ENCODE results near the gene SMURF2. TPM values are rescaled to one million over a fixed set of nuclear protein-coding genes. Genes with fewer than 3 reads are reported as not detected.

Gene SMURF2
- 19.0 and 21.1 TPM in 2 replicates for total RNA-seq

DNA sequence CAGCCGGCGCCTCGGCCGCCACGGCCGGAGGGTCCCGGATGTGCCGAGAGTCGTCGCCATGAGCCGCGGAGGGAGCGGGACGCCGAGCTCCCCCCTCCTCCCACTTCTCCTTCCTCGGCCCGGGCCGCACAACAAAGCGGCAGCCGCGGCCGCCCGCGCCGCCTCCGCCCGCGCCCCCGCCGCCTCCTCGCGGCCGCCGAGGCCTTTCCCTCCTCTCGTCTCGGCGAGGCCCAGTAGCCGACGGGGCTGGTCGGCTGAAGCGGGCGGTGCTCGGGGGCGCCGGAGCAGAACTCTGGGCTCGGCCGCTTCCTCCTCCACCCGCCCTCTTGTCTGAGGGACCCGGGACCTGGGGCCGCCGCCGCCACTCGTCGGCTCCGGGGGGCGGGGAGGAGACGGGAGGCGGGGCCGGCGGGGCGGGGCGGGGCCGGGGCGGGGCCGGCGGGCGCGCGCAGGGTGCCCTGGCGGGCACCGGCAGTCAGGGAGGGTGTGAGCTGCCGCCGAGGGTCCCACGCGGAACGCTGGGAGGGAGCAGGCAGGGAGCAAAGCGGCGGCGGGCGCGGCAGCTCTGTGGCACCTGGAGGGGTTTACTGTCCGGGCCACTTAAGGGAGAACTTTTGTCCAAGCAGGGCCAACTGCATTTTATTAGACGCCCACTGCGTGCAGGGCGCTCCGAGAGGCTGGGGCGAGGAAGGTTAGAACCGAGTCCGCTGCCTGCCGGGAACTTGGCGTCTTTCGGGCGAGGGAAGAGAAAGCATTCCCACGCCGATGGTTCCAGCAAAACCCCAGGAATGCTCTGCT is at the start of gene SMURF2:
Gene SMURF2, minus strand, starts transcription at position 332 of the 798 bp plus-strand sequence. CDS start 427 bp downstream, outside the sequence.

DNA sequence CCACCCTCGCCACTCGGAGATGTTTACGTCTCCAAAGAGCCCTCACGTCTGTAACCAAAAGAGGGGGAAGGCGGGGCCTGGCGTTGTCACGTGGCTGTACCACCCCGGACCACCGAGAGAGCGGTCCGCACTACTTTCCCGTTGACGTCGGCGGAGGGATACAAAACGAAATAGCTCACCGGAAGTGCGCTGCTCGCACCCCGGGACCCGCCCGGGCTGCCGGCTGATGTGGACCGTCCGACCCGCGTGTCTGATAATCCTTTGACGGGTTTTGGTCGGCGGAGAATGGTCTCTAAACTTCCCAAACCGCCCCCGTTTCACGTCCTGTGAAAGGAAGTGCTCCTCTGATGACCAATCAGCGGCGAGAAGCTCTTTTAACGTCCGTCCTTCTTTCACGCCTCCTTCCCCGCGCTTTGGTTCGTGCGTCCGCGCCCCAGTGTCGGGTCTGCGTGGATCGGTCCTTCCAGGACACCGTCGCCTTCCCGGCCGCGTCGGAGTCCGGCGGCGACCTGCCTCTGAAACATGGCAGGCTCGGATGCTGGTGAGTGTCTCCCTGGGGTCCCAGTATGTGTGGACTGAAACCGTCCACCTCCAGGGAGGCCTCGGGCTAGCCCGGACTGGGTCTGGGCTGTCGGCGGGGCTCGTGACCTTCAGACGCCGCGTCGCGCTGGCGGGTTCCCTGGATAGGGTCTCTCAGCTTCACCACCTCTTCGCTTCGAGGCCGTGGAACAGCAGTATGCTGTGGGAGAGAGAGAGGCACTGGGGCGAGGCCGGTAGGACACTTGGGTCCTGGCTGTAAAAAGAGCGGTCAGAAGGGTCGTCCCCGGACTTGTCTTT is 155.3 kb downstream of the SMURF2 start, which contains the start of gene CEP95:
Gene CEP95, plus strand, starts transcription at position 402 of the 837 bp plus-strand sequence. Its CDS starts 121 bp downstream, at position 523.

DNA sequence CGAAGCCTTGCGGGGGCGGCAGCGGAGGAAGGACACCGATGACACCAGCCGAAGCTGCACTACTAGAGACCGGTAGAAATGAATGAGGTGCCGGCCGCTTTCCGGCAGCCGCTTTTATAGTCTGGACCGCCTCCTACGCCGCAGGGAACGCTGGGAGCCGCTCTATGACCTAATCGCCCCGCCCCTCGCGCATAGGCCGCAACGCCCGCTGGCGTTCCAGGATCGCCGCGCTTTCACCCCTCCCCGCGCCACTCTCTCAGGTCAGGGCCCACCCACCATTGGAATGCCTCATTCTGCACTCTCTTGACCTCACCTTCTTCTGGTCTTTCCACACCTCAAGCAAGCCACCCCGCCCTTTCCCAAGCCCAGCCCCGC is 155.9 kb downstream of the SMURF2 start, which contains the start of gene DDX5:
Gene DDX5, minus strand, starts transcription at position 89 of the 375 bp plus-strand sequence. CDS start 170 bp downstream, outside the sequence.

DNA sequence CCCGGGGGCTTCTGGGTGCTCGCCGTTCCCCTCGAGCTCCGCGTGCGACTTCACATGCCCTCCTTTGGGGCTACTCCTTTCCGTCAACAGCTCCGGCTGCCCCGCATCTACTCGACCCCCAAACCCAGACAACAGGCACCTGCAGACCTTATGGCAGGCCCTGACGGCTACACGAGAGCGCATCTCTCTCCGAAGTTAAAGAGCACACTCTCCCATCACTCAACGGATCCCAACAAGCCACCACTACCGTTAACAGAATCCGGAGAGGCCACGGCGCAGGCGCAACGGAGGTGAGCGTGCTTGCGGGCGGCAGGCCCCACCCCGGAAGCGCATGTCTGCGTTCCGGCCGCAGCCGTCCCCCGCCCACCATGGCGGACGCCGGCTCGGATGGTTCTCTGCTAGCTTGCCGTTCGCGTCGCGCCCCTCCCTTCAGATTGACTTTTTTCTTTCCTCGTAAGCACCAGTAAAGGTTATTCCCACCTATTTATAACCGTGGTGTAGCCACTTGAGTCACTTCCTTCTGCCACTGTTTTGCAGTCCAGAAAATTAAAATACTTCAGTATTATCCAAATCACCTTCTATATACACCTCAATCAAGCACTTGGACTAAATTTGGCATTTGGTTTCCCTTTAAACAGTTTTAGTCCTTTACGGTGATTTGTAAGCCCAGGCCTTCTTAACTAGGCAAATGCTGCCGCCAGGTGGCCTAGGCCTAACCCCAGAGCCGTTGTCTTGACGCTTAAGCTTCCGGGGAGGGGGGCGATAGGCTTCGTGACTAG is 165.1 kb downstream of the SMURF2 start, which contains the start of gene POLG2:
Gene POLG2, minus strand, starts transcription at position 269 of the 779 bp plus-strand sequence. Its CDS starts 86 bp downstream, at position 183.

Other genes with a start within 250 kb of the SMURF2 start
- 0.28 and 4.3 TPM in 2 replicates for gene MILR1, start 213.2 kb downstream of the SMURF2 start, total RNA-seq
- 4.4 and 6.6 TPM in 2 replicates for gene POLG2, start 165.3 kb downstream of the SMURF2 start, total RNA-seq
- gene DDX5, start 156.0 kb downstream of the SMURF2 start, total RNA-seq: 299 and 479 TPM in 2 replicates
- 16.9 and 20.0 TPM in 2 replicates for gene CEP95, start 155.3 kb downstream of the SMURF2 start, total RNA-seq

All from airway epithelial cell (primary cell).